H9 (cell line): ENCODE measurements around the gene APCDD1. TPM values are rescaled to one million over a fixed set of nuclear protein-coding genes. Genes with fewer than 3 reads are reported as not detected.
A peak's percentile ranks its signal among the peaks of the same experiment; 100 is the strongest.

Source experiments
- DNase-seq: peaks from one replicate; pipeline ENCODE4 v3.0.0-alpha.2; 2017
- H2AFZ ChIP-seq: one replicate; pipeline ENCODE4 v1.6.1; 2013; ENCODE audit warnings: mild to moderate bottlenecking, low read length, control low read depth, moderate library complexity
- H2AK5ac ChIP-seq: 2 replicates; pipeline ENCODE4 v1.6.1; 2013; ENCODE audit warnings: low read length, control low read depth, mixed read lengths; ENCODE audit not compliant: insufficient read length
- H2BK120ac ChIP-seq: one replicate; pipeline ENCODE4 v1.6.1; 2013; ENCODE audit warnings: low read depth, mild to moderate bottlenecking, low read length, control low read depth, inconsistent platforms; ENCODE audit not compliant: poor library complexity, severe bottlenecking
- H2BK12ac ChIP-seq: 2 replicates; pipeline ENCODE4 v1.6.1; 2013; ENCODE audit warnings: low read length, control low read depth, mixed read lengths, low read depth; ENCODE audit not compliant: insufficient read length
- H2BK15ac ChIP-seq: 2 replicates; pipeline ENCODE4 v1.6.1; 2013; ENCODE audit warnings: low read depth, low read length, control low read depth
- H2BK20ac ChIP-seq: one replicate; pipeline ENCODE4 v1.6.1; 2013; ENCODE audit warnings: low read depth, mild to moderate bottlenecking, low read length, control low read depth, inconsistent platforms; ENCODE audit not compliant: poor library complexity, severe bottlenecking
- H2BK5ac ChIP-seq: 2 replicates; pipeline ENCODE4 v1.6.1; 2013; ENCODE audit warnings: low read length, control low read depth, mixed read lengths; ENCODE audit not compliant: insufficient read length
- H3K14ac ChIP-seq: 2 replicates; pipeline ENCODE4 v1.6.1; 2013; ENCODE audit warnings: low read length, control low read depth; ENCODE audit not compliant: insufficient read depth
- H3K18ac ChIP-seq: 2 replicates; pipeline ENCODE4 v1.6.1; 2013; ENCODE audit warnings: low read depth, mild to moderate bottlenecking, mixed read lengths, low read length, control low read depth; ENCODE audit not compliant: insufficient read length
- H3K23ac ChIP-seq: 2 replicates; pipeline ENCODE4 v1.6.1; 2013; ENCODE audit warnings: low read length, control low read depth, mixed read lengths, low read depth; ENCODE audit not compliant: insufficient read length
- H3K23me2 ChIP-seq: 2 replicates; pipeline ENCODE4 v1.6.1; 2013; ENCODE audit warnings: low read depth, mild to moderate bottlenecking, mixed read lengths, low read length, control low read depth; ENCODE audit not compliant: insufficient read length, poor library complexity, severe bottlenecking
- H3K27ac ChIP-seq: 2 replicates; pipeline ENCODE4 v1.5.1; 2013; ENCODE audit warnings: low read length, control low read depth, mixed read lengths, low read depth; ENCODE audit not compliant: insufficient read length
- H3K27me3 ChIP-seq: 2 replicates; pipeline ENCODE4 v1.6.1; 2013; ENCODE audit warnings: low read length, control low read depth, inconsistent platforms; ENCODE audit not compliant: insufficient read depth
- H3K4ac ChIP-seq: 2 replicates; pipeline ENCODE4 v1.6.1; 2013; ENCODE audit warnings: low read depth, mild to moderate bottlenecking, control low read depth, inconsistent platforms, low read length, moderate library complexity
- H3K4me1 ChIP-seq: 2 replicates; pipeline ENCODE4 v1.6.1; 2013; ENCODE audit warnings: low read length, control low read depth, inconsistent platforms; ENCODE audit not compliant: insufficient read depth
- H3K4me2 ChIP-seq: 2 replicates; pipeline ENCODE4 v1.6.1; 2013; ENCODE audit warnings: low read length, control low read depth, mixed read lengths; ENCODE audit not compliant: insufficient read length, insufficient read depth
- H3K56ac ChIP-seq: 2 replicates; pipeline ENCODE4 v1.6.1; 2013; ENCODE audit warnings: low read depth, mild to moderate bottlenecking, mixed read lengths, low read length, control low read depth; ENCODE audit not compliant: insufficient read length
- H3K79me1 ChIP-seq: 2 replicates; pipeline ENCODE4 v1.6.1; 2013; ENCODE audit warnings: low read depth, mild to moderate bottlenecking, moderate library complexity, low read length, control low read depth, inconsistent platforms; ENCODE audit not compliant: insufficient read depth, poor library complexity, severe bottlenecking
- H3K79me2 ChIP-seq: 2 replicates; pipeline ENCODE4 v1.6.1; 2013; ENCODE audit warnings: low read length, control low read depth, inconsistent platforms; ENCODE audit not compliant: insufficient read depth
- H3K9ac ChIP-seq: 2 replicates; pipeline ENCODE4 v1.6.1; 2013; ENCODE audit warnings: low read length, control low read depth, mixed read lengths; ENCODE audit not compliant: insufficient read length; ENCODE audit errors: extremely low read depth
- H3K9me3 ChIP-seq: one replicate; pipeline ENCODE4 v1.6.1; 2013; ENCODE audit warnings: low read depth, low read length, inconsistent platforms; ENCODE audit not compliant: control insufficient read depth
- H3T11ph ChIP-seq: one replicate; pipeline ENCODE4 v1.6.1; 2013; ENCODE audit warnings: mild to moderate bottlenecking, low read length, control low read depth, inconsistent platforms
- H4K20me1 ChIP-seq: one replicate; pipeline ENCODE4 v1.6.1; 2013; ENCODE audit not compliant: control insufficient read depth, insufficient read length, insufficient read depth
- H4K5ac ChIP-seq: 2 replicates; pipeline ENCODE4 v1.6.1; 2013; ENCODE audit warnings: low read depth, mild to moderate bottlenecking, mixed read lengths, low read length, control low read depth; ENCODE audit not compliant: insufficient read length
- H4K8ac ChIP-seq: replicated peaks from 2 replicates; pipeline ENCODE4 v1.6.1; 2013; ENCODE audit warnings: low read length, control low read depth, mixed read lengths, low read depth; ENCODE audit not compliant: insufficient read length
- H4K91ac ChIP-seq: 2 replicates; pipeline ENCODE4 v1.6.1; 2013; ENCODE audit warnings: low read depth, mild to moderate bottlenecking, moderate library complexity, mixed read lengths, low read length, control low read depth; ENCODE audit not compliant: insufficient read length
- H3K27ac Mint-ChIP-seq, 3 experiments: 2 replicates in 2 of 3; 3 replicates in 1 of 3; pipeline ENCODE4 v1.8.0; 2020 to 2021; ENCODE audit warnings: mixed read lengths in 3 of 3, mild to moderate bottlenecking in 1 of 3, moderate library complexity in 1 of 3
- H3K27me3 Mint-ChIP-seq: 2 replicates; pipeline ENCODE4 v1.8.0; 2021; ENCODE audit warnings: low read depth, mild to moderate bottlenecking, moderate library complexity, mixed read lengths
- H3K36me3 Mint-ChIP-seq, 3 experiments: 2 replicates in 2 of 3; 3 replicates in 1 of 3; pipeline ENCODE4 v1.8.0; 2020 to 2021; ENCODE audit warnings: low read depth in 3 of 3, mixed read lengths in 3 of 3; ENCODE audit not compliant: insufficient read depth in 1 of 3
- H3K4me1 Mint-ChIP-seq, 2 experiments: 2 replicates each; pipeline ENCODE4 v1.8.0; 2020; ENCODE audit warnings: mixed read lengths in 2 of 2
- H3K4me3 Mint-ChIP-seq, 2 experiments: 2 replicates in 1 of 2; 3 replicates in 1 of 2; pipeline ENCODE4 v1.8.0; 2020 to 2021; ENCODE audit warnings: mild to moderate bottlenecking in 2 of 2, mixed read lengths in 2 of 2, moderate library complexity in 1 of 2
- H3K9me3 Mint-ChIP-seq, 2 experiments: 2 replicates in 1 of 2; 3 replicates in 1 of 2; pipeline ENCODE4 v1.8.0; 2020; ENCODE audit warnings: mild to moderate bottlenecking in 2 of 2, mixed read lengths in 2 of 2, moderate library complexity in 1 of 2
- CTCF ChIP-seq: fragments of 200-600 bp; sonication (generic); conservative IDR thresholded peaks from 3 replicates; pipeline ENCODE4 v1.8.0; 2021; ENCODE audit warnings: antibody characterized with exemption, mild to moderate bottlenecking
- WGBS: extraction: QIAGEN DNeasy Blood & Tissue Kit; methylation state at CpG from one replicate; pipeline ENCODE4 v1.1.7; 2013; ENCODE audit warnings: missing lambda C conversion rate, low lambda C conversion rate, mixed read lengths; ENCODE audit not compliant: insufficient read length; ENCODE audit errors: extremely low coverage; 5-methylcytosine and 5-hydroxymethylcytosine counted together
- total RNA-seq: library from RNA; stranded (reverse); gene quantifications from 2 replicates; pipeline ENCODE4 v1.2.1, GENCODE V29; 2021

Gene APCDD1
- total RNA-seq, 1 experiment from 2014 or later = 1.8 TPM

- Histone ChIP-seq H3K4me2 (no peak overlapping the region), H3K4me1 (no peaks in the 10 kb centered on the region; the same call in 1 of the 2 replicates), H3K18ac (no peak overlapping the region), H3K9me3 (no peaks in the 10 kb centered on the region), H2BK15ac (no peak overlapping the region), H4K8ac (no peak overlapping the region), H3K23me2 (peaks cover 4% of the 10 kb centered on the region), H4K91ac (no peak overlapping the region), H2BK120ac (no peak overlapping the region), H3K79me2 (peaks cover 16% of the 10 kb centered on the region; the same call in 1 of the 2 replicates), H3K9ac (no peak overlapping the region), H3K79me1 (peaks cover 9% of the 10 kb centered on the region), H3K4ac (no peak overlapping the region), H2BK12ac (no peak overlapping the region), H3K27ac (no peak overlapping the region), H2AK5ac (no peak overlapping the region), H3K23ac (no peak overlapping the region), H2AFZ (no peak overlapping the region), H3T11ph (no peak overlapping the region), H2BK20ac (no peak overlapping the region), H2BK5ac (no peak overlapping the region), H4K5ac (no peak overlapping the region), H4K20me1 (no peaks in the 10 kb centered on the region), H3K14ac (no peak overlapping the region), H3K56ac (no peak overlapping the region), H3K27me3 (no peaks in the 10 kb centered on the region)
- peak; percentile 32 for DNase-seq
- no CpG with 5 or more reads among the region's 4 CpGs for WGBS
- Mint-ChIP-seq H3K4me1 (peaks cover 20 to 22% of the 10 kb centered on the region in 2 experiments), H3K36me3 (no peaks in the 10 kb centered on the region), H3K27me3 (peaks cover 2% of the 10 kb centered on the region; the same call in 1 of the 2 replicates), H3K4me3 (no peak overlapping the region), H3K27ac (no peak overlapping the region), H3K9me3 (no peaks in the 10 kb centered on the region; a peak in 1 of 5 replicates)
- no peak for TF ChIP-seq CTCF
Observed at GRCh38 chr18:10523544-10523943, 69.1 kb downstream of the APCDD1 start.
